Hepatocyte (in vitro differentiated cells): ENCODE data around the gene SEPTIN11. TPM values are rescaled to one million over a fixed set of nuclear protein-coding genes. Genes with fewer than 3 reads are reported as not detected.
A peak's percentile ranks its signal among the peaks of the same experiment; 100 is the strongest.

Experiments used
- DNase-seq: peaks from one replicate; pipeline ENCODE4 v3.0.0-alpha.2; 2016; ENCODE audit warnings: low spot score
- H2AFZ ChIP-seq: fragments of 200-600 bp; sonication (generic); 2 replicates; pipeline ENCODE4 v1.6.0; 2016; ENCODE audit warnings: antibody characterized with exemption, mild to moderate bottlenecking
- H3K27ac ChIP-seq: fragments of 200-600 bp; sonication (generic); 2 replicates; pipeline ENCODE4 v1.5.1; 2016; ENCODE audit warnings: mild to moderate bottlenecking
- H3K27me3 ChIP-seq: fragments of 200-600 bp; sonication (generic); 2 replicates; pipeline ENCODE4 v1.6.1; 2016
- H3K36me3 ChIP-seq: fragments of 200-600 bp; sonication (generic); replicated peaks from 2 replicates; pipeline ENCODE4 v1.5.1; 2016; ENCODE audit warnings: low read depth; ENCODE audit not compliant: insufficient read depth
- H3K4me1 ChIP-seq: fragments of 200-600 bp; sonication (generic); 2 replicates; pipeline ENCODE4 v1.5.1; 2016; ENCODE audit warnings: mild to moderate bottlenecking, moderate library complexity; ENCODE audit not compliant: insufficient read depth
- H3K4me2 ChIP-seq: fragments of 200-600 bp; sonication (generic); 2 replicates; pipeline ENCODE4 v1.6.0; 2016
- H3K4me3 ChIP-seq: fragments of 200-600 bp; sonication (generic); 2 replicates; pipeline ENCODE4 v1.5.1; 2016; ENCODE audit warnings: mild to moderate bottlenecking
- H3K79me2 ChIP-seq: fragments of 200-600 bp; sonication (generic); 2 replicates; pipeline ENCODE4 v1.6.0; 2017; ENCODE audit warnings: mild to moderate bottlenecking
- H3K9me2 ChIP-seq: fragments of 200-600 bp; sonication (generic); replicated peaks from 2 replicates; pipeline ENCODE4 v1.6.0; 2017; ENCODE audit warnings: mild to moderate bottlenecking; ENCODE audit not compliant: insufficient read depth
- H3K9me3 ChIP-seq: fragments of 200-600 bp; sonication (generic); 2 replicates; pipeline ENCODE4 v1.5.1; 2016; ENCODE audit warnings: low read depth, mild to moderate bottlenecking
- H4K20me1 ChIP-seq: fragments of 200-600 bp; sonication (generic); 2 replicates; pipeline ENCODE4 v1.6.0; 2016; ENCODE audit warnings: mild to moderate bottlenecking; ENCODE audit not compliant: insufficient read depth, poor library complexity, severe bottlenecking
- CTCF ChIP-seq: fragments of 200-600 bp; sonication (generic); IDR thresholded peaks from 2 replicates; pipeline ENCODE4 v1.5.1; 2016; ENCODE audit warnings: antibody characterized with exemption, mild to moderate bottlenecking; ENCODE audit not compliant: poor library complexity
- EZH2 ChIP-seq: fragments of 200-600 bp; sonication (generic); IDR thresholded peaks from 2 replicates; pipeline ENCODE4 v1.6.1; 2016; ENCODE audit warnings: antibody characterized with exemption, mild to moderate bottlenecking, borderline replicate concordance
- EZH2phosphoT487 ChIP-seq: fragments of 200-600 bp; sonication (generic); IDR thresholded peaks from one replicate; pipeline ENCODE4 v1.6.1; 2018; ENCODE audit warnings: antibody characterized with exemption, mild to moderate bottlenecking, low read depth, moderate library complexity; ENCODE audit not compliant: unreplicated experiment, severe bottlenecking
- WGBS: methylation state at CpG from one replicate; pipeline ENCODE4 v1.1.6; 2016; ENCODE audit warnings: low lambda C conversion rate; ENCODE audit errors: missing lambda C conversion rate; 5-methylcytosine and 5-hydroxymethylcytosine counted together
- polyA plus RNA-seq: library from polyadenylated mRNA; unstranded; fragments of >200 nt; fragmentation: Nextera tagmentation; extraction: Ambion mirVana; gene quantifications from 2 replicates; pipeline ENCODE4 v1.2.1, GENCODE V29; 2016
- total RNA-seq: library from RNA; depleted of rRNA; stranded (reverse); fragments of >200 nt; gene quantifications from 2 replicates; pipeline ENCODE4 v1.2.3, GENCODE V29; 2014

SEPTIN11 gene
- total and polyA plus RNA-seq, 2 experiments from 2014 or later = 68.3 to 146 TPM

GRCh38 chr4:76955182-76955581, 5.6 kb downstream of the SEPTIN11 start:
- peak; percentile 27 for DNase-seq
- WGBS = 75% methylated on average over 1 of the region's 1 CpG
- Histone ChIP-seq H3K4me3 (no peak overlapping the region), H3K27ac (no peak overlapping the region), H3K9me3 (no peaks in the 10 kb centered on the region), H3K4me2 (no peak overlapping the region), H4K20me1 (peaks cover 17% of the 10 kb centered on the region), H3K79me2 (peaks cover 89% of the 10 kb centered on the region), H3K27me3 (no peaks in the 10 kb centered on the region), H2AFZ (no peak overlapping the region), H3K9me2 (no peaks in the 10 kb centered on the region), H3K4me1 (peaks cover 28% of the 10 kb centered on the region), H3K36me3 (no peaks in the 10 kb centered on the region)
- TF ChIP-seq EZH2phosphoT487 = no peak
- no peak for TF ChIP-seq CTCF
- no peak for TF ChIP-seq EZH2

- Histone ChIP-seq H2AFZ (no peak overlapping the region), H3K9me3 (no peaks in the 10 kb centered on the region), H3K27ac (peak overlapping the region; percentile 88), H3K79me2 (peaks cover 89% of the 10 kb centered on the region), H3K4me1 (peaks cover 29% of the 10 kb centered on the region), H3K4me3 (no peak overlapping the region), H3K36me3 (no peaks in the 10 kb centered on the region), H3K4me2 (peak overlapping the region; percentile 63), H3K9me2 (no peaks in the 10 kb centered on the region), H3K27me3 (no peaks in the 10 kb centered on the region), H4K20me1 (peaks cover 13% of the 10 kb centered on the region)
- WGBS = 58% methylated on average over 4 of the region's 4 CpGs
- TF ChIP-seq EZH2 = no peak
- no peak for TF ChIP-seq EZH2phosphoT487
- no peak for TF ChIP-seq CTCF
- peak; percentile 35 for DNase-seq
These were observed 7.6 kb downstream of the SEPTIN11 start for GRCh38 chr4:76957004-76957738.

GRCh38 chr4:76958891-76959290, 9.3 kb downstream of the SEPTIN11 start:
- H3K4me1 ChIP-seq = peaks cover 27% of the 10 kb centered on the region
- H3K27ac ChIP-seq = peak overlapping the region; percentile 88
- peaks cover 3% of the 10 kb centered on the region for H4K20me1 ChIP-seq
- H3K9me2 ChIP-seq = no peaks in the 10 kb centered on the region
- no peaks in the 10 kb centered on the region for H3K27me3 ChIP-seq
- no peak for DNase-seq
- 96% methylated on average over 5 of the region's 5 CpGs for WGBS
- peaks cover 86% of the 10 kb centered on the region for H3K79me2 ChIP-seq
- H3K36me3 ChIP-seq = no peaks in the 10 kb centered on the region
- no peaks in the 10 kb centered on the region for H3K9me3 ChIP-seq
- TF ChIP-seq EZH2phosphoT487 (no peak), CTCF (no peak), EZH2 (no peak)
- no peak overlapping the region for H3K4me2 ChIP-seq
- no peak overlapping the region for H3K4me3 ChIP-seq
- H2AFZ ChIP-seq = no peak overlapping the region
